HG03103 (cell line): Measurements from ENCODE around the gene STOX2.
"Not testable (repeated sequence)": the region's sequence is repeated elsewhere in the genome, so short reads cannot be mapped to it uniquely, and the experiment has no call there.

Source experiments
- ATAC-seq: cut with Tn5 transposase; IDR thresholded peaks from one replicate; pipeline ENCODE4 v1.9.1; 2021; ENCODE audit warnings: low read depth; ENCODE audit not compliant: unreplicated experiment

Gene STOX2

DNA sequence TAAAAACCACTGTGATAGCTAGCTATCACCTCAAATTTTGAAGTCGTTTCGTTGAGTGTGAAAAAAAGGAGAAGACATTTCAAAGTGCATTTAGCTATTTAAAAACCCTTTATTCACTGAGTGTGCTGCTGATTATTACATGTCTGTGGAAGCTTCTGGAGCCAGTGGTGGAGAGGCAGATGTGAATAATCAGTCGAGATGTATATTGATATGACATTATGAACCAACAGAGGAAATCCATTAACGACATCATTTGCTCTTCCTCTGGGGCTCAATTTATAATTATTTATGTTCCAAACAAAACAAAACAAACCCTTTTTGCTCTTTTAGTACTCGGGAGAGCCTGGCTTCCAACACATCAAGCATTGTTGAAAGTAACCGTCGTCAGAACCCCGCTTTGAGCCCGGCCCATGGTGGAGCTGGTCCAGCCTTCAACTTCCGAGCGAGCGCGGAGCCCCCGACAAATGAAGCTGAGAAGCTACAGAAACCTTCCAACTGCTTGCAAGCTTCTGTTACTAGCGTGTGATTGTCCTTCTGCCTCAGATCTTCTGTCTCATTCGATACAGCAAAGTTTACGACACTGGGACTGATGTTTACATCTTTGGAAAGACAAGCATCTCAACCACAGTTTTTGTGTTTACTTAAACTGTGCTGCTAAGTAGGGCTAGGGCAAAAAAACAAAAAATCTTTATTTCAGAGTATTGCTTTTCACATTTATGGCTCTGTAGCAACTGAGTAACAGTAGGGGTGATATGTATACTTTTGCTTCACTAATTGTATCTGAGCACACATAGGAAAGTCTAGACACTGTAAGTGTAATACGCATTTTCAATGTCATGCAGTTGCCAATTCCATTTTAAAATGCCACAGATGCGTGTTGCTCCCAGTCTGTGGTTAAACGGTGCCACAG, 111.9 kb downstream of the STOX2 start:
- ATAC-seq = no peak

DNA sequence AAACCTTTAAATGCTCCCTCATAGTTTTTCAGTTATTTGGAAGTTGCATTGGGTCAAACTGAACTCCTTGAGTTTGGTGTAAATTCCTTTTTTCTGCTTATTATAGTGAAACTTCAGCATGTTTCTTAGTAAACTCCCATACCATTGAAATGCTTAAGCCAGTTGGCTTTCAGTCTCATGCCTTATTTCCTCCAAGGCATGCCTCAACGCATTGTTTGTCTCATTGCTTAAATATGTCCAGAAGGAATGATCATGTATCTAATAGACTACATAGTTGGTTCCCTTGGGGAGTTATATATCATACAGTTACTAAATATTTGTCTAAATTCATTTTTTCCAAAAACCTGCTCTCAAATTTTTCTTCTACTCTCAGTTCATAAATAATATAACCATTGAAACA, 114.0 kb downstream of the STOX2 start:
- no peak for ATAC-seq

GRCh38 chr4:184019667-184020623, 114.8 kb downstream of the STOX2 start:
- no peak for ATAC-seq

DNA sequence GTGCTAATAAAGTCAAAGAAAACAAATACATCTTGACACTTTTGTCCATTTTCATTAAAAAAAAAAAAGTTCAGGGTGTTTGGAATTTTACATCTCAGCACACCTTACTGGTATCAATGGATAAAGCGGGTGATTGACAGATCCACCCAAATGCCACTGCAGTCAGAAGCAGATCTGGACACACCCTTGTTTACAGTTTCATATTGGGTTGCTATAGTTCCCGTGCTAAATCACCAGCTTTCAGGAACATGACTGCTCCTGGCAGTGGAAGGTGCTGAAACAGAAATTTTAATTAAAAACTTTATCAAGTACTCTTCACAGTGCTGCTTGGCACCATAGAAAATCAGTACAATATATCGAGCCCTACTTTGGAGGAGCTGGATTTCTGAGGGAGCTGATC, 116.3 kb downstream of the STOX2 start:
- ATAC-seq = no peak

- ATAC-seq = no peak
Observed at GRCh38 chr4:184022679-184023383, 117.7 kb downstream of the STOX2 start.

DNA sequence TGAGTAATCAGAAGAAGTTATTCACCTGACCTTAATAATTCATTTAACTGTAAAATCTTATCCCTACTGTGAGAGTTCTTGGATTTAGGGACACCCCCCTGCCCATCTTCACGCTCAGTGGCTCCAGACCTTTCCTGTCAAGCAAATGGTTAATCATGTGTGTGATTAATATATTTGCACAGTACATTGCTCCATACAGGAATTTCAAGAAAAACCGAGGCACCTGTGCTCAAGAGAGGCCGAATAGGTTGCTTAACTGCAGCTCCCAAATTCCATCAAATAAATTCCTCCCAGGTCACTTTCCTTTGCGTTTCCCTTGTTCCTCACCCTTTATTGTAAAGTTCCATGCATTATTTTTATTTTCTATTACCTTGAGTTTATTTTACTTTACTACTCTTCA, 119.5 kb downstream of the STOX2 start:
- ATAC-seq = no peak

DNA sequence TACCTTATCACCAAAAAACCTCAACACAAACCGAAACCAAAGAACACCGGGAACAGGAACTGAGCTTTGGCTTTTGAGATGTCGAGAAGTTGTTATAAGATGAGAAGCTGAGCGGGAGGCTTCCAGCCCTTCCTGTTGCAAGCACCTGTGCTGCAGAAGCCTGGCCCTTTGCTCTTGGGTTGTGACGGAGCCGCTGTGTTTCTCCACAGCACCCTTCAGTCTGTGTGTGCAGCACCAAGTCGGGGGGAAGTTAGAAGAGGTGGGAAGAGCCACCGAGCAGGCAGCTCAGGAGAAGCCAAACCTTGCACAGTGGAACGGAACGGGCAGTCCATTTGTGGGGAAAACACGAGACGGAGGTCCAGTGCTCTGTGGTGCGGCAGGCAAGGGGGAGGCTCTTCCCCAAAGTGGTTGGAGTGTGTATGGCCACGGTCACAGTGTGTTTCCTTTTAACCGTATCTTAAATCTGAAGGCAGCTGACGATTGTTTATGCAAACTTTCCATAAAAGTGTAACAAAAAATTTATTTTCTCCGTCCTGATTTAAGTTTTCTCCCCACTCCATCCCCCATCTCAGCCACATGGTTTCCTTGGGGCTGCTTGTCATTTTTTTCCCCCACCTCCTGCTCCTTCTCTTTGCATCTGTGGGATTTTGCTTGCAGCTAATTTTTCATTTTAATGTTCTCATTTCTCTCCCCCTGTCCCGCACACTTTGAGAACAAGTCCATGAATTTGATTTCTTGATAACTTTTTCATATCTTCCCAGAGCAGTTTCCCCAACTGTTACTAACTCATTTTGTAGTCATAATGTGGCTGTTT, 123.7 kb downstream of the STOX2 start:
- ATAC-seq = no peak

DNA sequence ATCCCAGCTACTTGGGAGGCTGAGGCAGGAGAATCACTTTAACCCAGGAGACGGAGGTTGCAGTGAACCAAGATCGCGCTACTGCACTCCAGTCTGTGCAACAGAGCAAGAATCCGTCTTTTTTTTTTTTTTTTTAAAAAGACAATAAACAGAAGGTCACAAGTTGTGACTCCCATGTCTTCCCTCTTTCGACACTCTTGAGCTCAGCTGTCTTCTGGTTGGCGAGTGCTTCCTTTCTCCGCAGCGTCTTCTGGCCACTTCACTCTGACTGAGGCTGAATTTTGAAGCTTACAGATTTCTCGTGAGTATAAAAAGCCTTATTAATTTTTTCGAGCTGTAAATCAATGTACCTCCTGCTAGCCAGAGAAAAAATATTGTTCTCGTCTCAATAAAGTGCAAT, 124.9 kb downstream of the STOX2 start:
- no peak for ATAC-seq

DNA sequence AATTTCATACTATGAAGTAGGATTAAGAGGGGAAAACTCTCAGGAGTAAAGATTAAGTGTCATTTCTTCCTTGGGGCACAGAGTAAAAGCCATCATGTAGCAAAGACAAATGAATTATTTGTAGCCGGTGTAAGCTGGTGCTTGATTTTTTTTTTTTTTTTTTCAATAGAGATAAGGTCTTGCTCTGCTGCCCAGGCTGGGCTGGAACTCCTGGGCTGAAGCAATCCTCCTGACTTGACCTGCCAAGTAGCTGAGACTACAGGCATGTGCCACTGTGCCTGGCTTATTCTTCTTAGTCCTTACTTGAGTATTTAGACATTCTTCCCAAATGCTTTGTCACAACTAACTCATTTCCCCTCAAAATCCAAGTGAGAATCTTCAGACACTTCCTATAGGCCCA, 125.7 kb downstream of the STOX2 start:
- ATAC-seq = no peak

DNA sequence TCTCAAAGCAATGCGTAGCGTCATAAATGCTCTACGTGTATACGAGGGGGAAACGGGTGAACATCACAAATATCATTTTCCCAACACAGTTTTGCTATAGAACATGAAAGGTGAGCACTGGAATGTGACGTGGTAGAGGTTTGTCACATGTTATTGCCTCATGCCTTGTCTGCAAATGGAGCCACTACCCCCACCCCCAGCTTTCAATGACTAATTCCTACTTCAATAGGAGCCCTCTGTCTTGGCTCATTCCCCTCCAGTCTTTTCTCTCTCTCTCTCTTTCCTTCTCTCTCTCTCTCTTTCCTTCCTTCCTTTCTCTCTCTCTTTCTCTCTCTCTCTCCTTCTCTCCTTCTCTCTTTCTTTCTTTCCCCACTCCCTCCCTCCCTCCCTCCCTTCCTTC, 127.0 kb downstream of the STOX2 start:
- no peak for ATAC-seq

- no peak for ATAC-seq
Observed at GRCh38 chr4:184039963-184040383, 134.9 kb downstream of the STOX2 start.

DNA sequence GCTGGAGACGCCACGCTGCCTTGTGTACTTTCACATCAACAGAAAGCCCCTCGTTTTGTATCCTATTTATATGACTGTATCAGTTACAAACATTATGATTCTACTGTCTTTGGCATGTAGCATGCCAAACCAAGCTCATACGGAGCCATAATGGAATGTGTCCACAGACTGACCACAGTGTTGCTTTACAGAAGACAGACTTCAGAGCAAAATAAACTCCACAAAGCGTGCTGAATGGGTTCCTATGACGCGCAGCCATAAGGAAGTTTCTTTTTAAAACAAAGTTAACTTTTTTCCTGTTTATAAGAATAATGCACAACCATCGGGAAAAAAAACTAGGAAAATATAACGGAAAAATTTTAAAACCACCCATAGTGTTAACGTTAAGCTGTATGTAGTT, 136.0 kb downstream of the STOX2 start:
- no peak for ATAC-seq

- ATAC-seq = no peak
Observed at GRCh38 chr4:184046148-184046547, 141.0 kb downstream of the STOX2 start.

GRCh38 chr4:184051262-184051661, 146.2 kb downstream of the STOX2 start:
- not testable (repeated sequence) for ATAC-seq

- no peak for ATAC-seq
Observed at GRCh38 chr4:184052616-184053015, 147.5 kb downstream of the STOX2 start.

DNA sequence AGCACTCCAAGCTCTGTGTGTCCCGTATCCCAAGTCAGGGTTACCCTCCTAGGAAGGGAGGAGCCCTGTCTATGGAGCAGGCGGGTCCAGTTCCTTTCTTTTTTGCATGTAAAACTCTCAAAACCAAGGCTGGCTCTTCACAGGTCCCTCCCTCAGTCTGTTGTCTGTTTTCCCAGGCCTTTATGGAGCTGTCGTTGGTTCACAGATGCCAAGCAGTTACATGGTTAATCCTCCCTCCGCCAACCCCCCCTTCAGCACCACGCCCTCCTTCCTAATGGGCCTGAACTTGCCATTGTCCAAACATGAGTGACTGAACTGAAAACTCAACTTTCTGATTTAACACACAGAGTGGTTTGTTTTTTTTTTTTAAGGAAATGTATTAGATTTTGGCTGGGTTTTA, 148.3 kb downstream of the STOX2 start:
- ATAC-seq = no peak

DNA sequence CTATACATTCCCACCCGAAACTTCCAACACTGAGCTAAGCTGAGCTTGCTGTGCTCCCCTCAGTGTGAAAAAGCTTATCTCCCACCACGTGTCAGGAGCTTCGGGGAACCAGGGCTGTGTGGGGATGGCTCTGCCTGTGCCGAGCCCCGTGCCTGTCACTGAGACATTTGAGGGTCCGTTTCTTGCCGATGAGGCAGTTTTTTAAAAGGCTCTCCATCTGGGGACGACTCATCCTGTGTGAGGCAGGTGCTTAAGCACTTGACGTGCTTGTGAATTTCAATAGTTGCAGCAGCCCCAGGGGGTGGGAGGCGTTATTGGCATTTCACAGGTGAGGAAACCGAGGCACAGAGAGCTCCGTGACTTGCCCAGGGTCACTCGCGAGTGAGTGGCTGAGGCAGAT, 151.8 kb downstream of the STOX2 start:
- no peak for ATAC-seq

DNA sequence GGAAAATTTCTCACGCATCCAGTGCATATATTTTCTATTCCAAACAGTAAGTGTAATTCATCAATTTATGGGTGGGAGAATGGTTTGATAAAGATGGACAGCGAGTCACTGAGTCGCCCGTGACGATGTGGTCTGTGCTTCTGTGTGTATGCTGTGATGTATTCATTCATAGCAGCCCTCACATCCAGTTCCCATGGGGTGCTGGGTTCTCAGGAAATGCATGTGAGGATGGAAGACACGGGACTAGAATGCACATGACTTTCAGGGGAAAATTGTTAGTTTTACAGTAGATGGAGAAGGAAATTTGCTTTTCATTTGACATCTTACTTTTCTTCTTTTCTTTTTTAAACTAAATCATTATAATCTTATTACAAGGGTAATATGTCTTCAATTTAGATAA, 152.9 kb downstream of the STOX2 start:
- ATAC-seq = no peak

DNA sequence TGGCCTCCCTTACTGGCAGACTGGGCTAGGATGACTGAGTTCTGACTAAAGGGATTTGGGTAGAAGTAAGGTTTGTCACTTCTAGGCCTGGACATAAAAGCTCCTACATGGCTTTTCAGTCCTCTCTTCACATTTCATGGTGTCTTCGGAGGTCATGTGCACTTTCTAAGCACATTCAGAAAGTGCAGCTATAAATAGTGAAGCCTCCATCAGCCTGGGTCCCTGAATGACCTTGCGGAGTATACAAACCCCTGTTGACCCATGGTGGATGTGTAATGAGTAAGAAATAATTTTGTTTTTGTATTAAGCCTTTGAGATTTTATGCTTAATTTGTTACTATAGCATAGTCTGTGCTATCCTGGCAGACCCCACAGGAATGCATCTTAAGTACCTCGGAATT, 154.0 kb downstream of the STOX2 start:
- ATAC-seq = no peak

- no peak for ATAC-seq
Observed at GRCh38 chr4:184061582-184061981, 156.5 kb downstream of the STOX2 start.
